DMS 273 (cell line): Measurements from ENCODE around the gene ZDHHC13.

ENCODE experiments used
- DNase-seq: peaks from one replicate; lab custom pipeline; 2025; ENCODE audit not compliant: unreplicated experiment; lab: John Stamatoyannopoulos, UW

Gene ZDHHC13

DNA sequence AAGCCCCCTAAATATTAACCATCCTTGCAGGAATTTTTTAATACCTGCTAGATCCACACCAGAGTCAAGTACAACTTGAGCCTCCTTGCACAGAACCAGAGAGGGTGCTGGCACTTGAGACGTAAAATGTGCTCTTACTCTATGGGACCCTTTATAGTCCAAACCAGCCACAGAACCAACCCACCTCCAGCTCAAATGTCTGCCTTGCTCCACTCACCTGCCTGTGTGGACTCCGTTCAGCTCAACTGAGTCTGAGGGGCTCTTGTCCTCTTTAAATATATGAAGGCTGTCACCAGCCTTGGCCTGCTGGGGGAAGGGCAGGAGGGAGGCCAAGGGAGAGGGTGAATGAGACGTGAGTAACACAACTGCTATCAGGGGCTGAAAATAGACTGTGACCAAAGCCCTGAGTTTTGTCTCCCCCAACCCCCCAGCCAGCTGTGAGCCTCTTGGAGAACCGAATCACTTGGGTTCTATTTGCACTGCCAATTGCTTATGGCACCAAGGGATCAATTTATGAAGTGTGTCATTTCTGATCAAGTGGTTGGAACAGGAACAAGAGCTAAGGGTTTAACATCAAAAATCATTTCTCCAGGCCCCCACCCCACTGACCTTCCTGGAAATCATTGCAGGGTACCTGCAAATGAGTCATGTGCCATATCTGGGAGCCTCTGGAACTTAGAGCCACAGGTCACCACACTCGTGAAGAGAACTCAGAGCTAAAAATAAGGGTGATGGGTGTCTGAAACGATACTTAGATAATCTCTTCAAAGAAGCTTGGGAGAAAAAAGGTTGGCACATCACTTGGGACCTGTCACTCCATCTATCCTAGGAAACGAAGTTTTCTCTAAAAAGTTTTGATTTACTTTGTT, 85.0 kb downstream of the ZDHHC13 start, which contains the start of gene CSRP3:
Gene CSRP3, minus strand, starts transcription at position 247 of the 869 bp plus-strand sequence. CDS start 9,535 bp downstream, outside the sequence.
- DNase-seq: no peak

DNA sequence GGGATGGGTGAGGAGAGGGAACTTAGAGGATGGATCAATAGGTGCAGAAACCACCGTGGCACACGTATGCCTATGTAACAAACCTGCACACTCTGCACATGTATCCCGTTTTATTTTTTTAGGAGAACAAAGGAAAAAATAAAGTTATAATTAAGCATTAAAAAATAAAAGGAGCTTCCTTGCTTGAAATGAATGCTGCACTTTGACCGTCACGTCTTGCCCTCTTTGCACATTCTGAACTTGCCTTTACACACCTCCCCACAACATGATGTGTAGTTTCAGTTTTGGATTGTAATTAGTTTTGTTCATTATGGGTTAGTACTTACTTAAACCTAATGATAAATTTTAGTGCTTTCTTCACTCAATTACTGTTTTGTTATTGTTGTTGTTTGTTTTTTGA, 87.9 kb downstream of the ZDHHC13 start:
- DNase-seq: no peak

- no peak for DNase-seq
These were observed 91.2 kb downstream of the ZDHHC13 start for GRCh38 chr11:19208181-19208580.

DNA sequence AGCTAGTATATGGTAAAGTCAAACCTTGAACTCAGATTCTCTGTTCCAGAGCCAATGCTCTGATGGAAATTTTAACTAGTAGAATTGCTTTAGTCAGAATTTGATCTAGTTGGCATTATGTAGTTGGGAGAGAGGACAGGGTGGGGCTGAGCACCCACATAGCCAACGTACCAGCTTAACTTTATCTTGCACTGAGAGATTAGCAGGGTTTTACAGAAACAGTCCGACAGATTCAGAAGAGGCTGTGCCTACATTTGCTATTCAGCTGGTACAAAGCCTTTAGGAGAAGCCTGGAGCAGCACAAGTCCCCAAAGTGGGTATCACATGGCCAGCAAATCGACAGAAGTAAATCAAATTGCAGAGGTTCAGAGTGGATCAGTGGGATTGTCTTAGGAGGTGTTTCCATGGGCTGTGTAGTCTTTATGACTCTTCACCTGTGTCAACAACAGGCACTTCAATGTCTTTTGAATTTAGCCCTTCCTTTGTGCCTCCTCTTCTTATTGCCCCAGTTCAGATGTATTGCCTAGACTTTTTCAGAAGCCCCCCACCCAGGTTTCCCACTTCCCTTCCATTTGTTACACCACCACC, 92.1 kb downstream of the ZDHHC13 start:
- no peak for DNase-seq

DNA sequence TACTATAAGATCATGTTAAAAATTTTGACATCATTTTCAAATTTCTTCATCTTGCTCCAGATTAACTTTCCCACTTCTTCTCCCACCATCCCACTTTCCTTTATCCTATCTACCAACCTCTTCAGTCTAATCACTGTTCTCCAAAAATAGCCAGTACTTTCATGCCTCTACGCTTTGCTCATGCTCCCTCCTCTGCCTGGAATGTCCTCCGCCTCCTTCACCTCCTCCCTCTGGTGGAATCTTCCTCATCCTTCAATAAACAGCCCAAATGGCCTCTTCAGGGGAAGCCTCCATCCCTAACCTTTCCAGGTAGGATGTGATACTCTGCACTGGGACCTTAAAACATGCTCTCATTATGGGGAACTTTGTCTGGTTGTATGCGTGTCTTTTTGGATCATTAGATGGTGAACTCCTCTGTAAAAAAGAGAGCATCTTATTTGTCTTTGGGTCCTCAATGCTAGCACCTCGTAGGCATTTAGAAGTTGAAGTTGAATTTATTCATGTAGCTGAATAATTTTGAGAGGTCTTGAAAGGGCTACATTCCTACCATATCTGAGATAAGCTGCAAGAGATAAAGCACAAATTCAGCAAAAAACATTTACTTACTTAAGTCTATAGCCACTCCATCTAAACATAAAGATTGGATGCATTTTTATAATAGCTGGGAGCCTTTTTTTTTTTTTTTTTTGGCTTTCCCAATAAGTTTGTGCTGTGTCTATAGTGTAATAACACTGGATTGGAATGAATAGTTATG, 92.8 kb downstream of the ZDHHC13 start:
- no peak for DNase-seq

DNA sequence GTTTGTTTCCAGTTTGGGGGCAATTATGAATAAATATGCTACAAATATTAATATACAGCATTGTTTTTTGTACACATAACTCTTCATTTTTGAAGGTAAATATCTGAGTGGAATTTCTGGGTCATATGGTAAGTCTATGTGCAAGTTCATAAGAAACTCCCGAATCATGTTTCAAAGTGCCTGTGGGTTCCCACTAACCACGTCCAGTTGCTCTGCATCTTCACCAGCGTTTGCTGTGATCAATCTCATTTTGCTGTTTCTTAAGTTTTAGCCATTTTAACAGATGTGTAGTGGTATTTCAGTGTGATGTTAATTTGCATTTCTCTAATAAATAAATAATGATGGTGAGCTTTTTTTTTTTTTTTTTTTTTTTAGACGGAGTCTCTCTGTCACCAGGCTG, 99.1 kb downstream of the ZDHHC13 start:
- DNase-seq: no peak

DNA sequence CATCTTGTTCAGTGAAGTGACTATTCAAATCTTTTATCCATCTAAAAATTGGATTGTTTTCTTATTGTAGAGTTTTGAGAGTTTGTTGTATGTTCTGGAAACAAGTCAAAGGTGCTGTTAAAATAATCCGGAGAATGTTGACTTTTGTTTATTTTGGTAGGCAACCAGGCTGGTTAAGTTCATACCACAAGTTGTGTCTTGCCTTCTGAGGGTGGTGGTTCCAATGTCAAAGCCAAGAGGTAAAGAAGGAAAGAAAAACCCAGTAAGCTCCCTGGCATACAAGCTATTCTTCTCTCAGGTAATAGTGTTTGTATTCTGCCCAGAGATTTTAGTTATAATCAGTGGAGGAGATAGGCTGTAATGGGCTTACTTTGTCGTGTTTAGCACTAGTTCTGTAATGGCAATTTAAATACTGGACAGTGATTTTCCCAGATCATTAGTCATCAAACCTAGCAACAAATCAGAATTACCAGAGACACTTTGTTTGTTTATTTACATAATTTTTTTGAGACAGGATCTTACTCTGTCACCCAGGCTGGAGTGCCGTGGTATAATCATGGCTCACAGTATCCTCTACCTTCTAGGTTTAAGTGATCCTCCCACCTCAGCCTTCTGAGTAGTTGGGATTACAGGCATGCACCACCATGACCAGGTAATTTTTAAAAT, 99.9 kb downstream of the ZDHHC13 start:
- DNase-seq: no peak

DNA sequence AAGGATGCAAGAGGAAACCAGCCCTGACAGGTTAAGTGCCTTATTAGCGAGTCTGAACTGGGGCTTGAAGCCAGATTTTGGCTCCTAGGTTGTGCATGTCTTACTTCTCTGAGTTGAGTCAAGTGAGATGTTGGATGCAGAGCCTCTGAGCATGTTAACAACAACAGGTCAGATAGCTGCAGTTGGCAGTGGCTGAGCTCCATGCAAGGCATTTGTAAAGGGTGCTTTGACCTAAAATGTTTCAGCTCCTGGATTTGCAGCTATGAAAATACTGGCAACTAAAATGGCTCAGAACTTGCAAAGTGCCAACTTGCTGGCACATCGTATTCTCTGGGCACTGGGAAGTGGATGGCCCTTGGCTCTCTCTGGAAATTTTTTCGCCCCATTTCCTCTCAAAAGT, 101.2 kb downstream of the ZDHHC13 start:
- no peak for DNase-seq

DNA sequence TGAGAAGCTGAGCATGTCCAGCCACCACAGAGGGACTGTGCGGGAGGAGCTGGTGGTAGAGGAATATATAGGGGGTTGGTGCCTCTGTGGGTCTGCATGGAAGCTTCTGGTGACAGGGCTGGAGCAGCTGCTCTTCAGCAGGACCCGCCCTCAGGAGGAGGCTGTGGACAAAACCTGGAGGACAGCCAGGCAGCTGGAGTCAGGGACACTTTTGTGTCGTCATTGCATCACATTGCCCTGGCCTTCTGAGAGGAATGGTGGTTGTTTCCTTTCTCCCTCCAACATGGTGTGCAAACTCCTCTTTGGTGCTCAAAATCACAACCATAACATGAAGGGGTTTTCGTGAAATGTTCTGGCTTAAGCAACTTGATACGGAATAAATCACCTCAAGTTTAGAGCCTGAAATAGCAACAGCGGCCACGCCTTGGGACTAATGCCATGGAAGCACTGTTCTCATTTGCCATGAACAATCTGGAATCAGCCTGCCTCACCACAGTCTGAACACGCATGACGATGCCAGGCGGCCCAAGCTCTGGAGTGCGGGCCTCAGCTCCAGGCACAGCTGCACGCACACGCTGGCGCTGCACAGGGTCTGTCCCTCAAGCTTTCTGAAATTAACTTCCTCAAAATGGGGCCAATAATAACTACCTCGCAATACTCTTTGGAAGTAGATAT, 102.0 kb downstream of the ZDHHC13 start:
- DNase-seq: peak; percentile 5

GRCh38 chr11:19220903-19221724, 104.1 kb downstream of the ZDHHC13 start:
- no peak for DNase-seq

DNA sequence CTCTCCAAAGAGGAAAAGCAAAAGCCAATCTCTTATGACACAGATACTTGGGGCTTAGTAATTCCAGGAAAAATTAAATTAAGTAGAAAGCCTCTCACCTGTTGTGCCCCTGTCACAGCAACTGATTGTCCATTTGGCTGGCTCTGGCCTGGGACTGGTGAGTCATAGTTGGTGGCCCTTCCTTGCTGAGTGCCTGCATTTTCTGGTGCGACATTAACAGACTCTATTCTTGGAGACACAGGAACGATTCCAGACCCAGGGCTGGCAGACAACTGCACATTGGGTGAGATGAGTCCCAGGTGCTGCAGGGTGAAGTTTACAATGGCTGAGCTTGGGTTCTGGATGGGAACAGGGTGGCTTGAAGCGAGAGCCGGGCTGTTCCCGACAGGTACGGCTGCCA, 108.2 kb downstream of the ZDHHC13 start:
- DNase-seq: no peak

DNA sequence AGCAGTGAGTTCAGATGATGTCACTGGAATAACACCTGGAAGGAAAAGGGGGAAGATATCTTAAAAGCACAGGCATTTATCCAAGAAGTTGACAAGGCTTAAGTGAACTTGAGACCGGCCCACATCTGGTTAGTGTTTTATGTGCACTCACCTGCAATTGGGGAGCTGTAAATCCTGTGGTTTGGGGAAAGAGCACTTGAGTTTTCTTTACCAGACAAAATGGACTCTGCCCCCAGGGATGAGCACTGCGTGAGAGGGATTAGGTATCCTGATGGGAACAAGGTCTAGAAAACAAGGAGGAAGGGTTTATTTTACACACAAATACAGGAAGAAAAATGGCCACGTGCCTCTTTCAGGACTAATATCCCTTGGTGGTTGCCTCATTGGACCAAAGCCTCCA, 108.6 kb downstream of the ZDHHC13 start:
- DNase-seq: no peak
